A549 (cell line): Measurements from ENCODE around the gene UTS2R. TPM values are rescaled to one million over a fixed set of nuclear protein-coding genes. Genes with fewer than 3 reads are reported as not detected.

Source experiments
- ATAC-seq, 2 experiments: fragments of 200-7000 bp in 1 of 2; fragments of >200 bp in 1 of 2; cut with Nextera tagmentation in 1 of 2; cut with Tn5 transposase in 1 of 2; 3 replicates each; pipeline versions ENCODE4 v1.8.0 to v1.9.1; 2018 to 2020; ENCODE audit warnings: mild to moderate bottlenecking in 1 of 2, moderate library complexity in 1 of 2
- CTCF ChIA-PET: fragments of 300-600 bp; sonication (Branson Sonifier 250); formaldehyde crosslinking; extraction: SDS; loops from one replicate; lab custom pipeline; 2021; ENCODE audit warnings: antibody characterized with exemption, inconsistent platforms; lab: Yijun Ruan, JAX
- POLR2A ChIA-PET: fragments of 350-600 bp; formaldehyde crosslinking; extraction: SDS; loops from one replicate; lab custom pipeline; 2021; ENCODE audit warnings: antibody characterized with exemption, inconsistent platforms; lab: Yijun Ruan, JAX
- DNase-seq, 2 experiments: peaks; one replicate each; pipeline versions ENCODE4 v3.0.0 to v3.0.0-alpha.2; 2011 to 2016; ENCODE audit warnings: low read depth in 1 of 2, low spot score in 1 of 2
- FAIRE-seq: peaks from 2 replicates; lab custom pipeline; 2011; peaks lifted over from hg19 to GRCh38; lab: Jason Lieb, UNC
- H3K27ac ChIP-seq, 2 experiments: fragments of >200 bp; sonication (Bioruptor Twin); formaldehyde crosslinking; 3 replicates each; pipeline ENCODE4 v1.5.1; 2016 to 2017
- H3K4me1 ChIP-seq: fragments of >200 bp; sonication (Bioruptor Twin); formaldehyde crosslinking; 3 replicates; pipeline ENCODE4 v1.6.1; 2016
- H3K4me2 ChIP-seq: fragments of >200 bp; sonication (Bioruptor Twin); formaldehyde crosslinking; 3 replicates; pipeline ENCODE4 v1.6.1; 2016
- H3K4me3 ChIP-seq: fragments of >200 bp; sonication (Bioruptor Twin); formaldehyde crosslinking; 3 replicates; pipeline ENCODE4 v1.5.1; 2016
- H3K9me3 ChIP-seq: fragments of >200 bp; sonication (Bioruptor Twin); formaldehyde crosslinking; 3 replicates; pipeline ENCODE4 v1.6.1; 2016
- CBX2 ChIP-seq: fragments of 200-600 bp; sonication (generic); IDR thresholded peaks from 2 replicates; pipeline ENCODE4 v1.6.1; 2016; ENCODE audit warnings: low read depth, mild to moderate bottlenecking, borderline replicate concordance
- GATA3 ChIP-seq: IDR thresholded peaks from 2 replicates; pipeline ENCODE4 v1.6.1; 2012; ENCODE audit warnings: borderline replicate concordance
- KDM1A ChIP-seq: fragments of 200-600 bp; sonication (generic); IDR thresholded peaks from 2 replicates; pipeline ENCODE4 v1.6.1; 2016; ENCODE audit warnings: low read depth, mild to moderate bottlenecking
- NFE2L2 ChIP-seq: fragments of 150-350 bp; conservative IDR thresholded peaks from 2 replicates; pipeline ENCODE4 v1.6.1; 2014; ENCODE audit warnings: low read length
- NR3C1 ChIP-seq: fragments of >200 bp; sonication (Bioruptor Twin); formaldehyde crosslinking; IDR thresholded peaks from 3 replicates; pipeline ENCODE4 v1.6.1; 2017
- PHF8 ChIP-seq: fragments of 200-600 bp; sonication (generic); IDR thresholded peaks from 2 replicates; pipeline ENCODE4 v1.6.1; 2016; ENCODE audit warnings: low read depth, mild to moderate bottlenecking, antibody characterized with exemption, moderate library complexity, borderline replicate concordance
- RAD21 ChIP-seq, 2 experiments: fragments of >200 bp in 1 of 2; sonication (Bioruptor Twin) in 1 of 2; formaldehyde crosslinking in 1 of 2; IDR thresholded peaks in 1 of 2; conservative IDR thresholded peaks in 1 of 2; 2 replicates in 1 of 2; 3 replicates in 1 of 2; pipeline ENCODE4 v1.6.1; 2012 to 2018; ENCODE audit warnings: inconsistent platforms in 1 of 2
- TFCP2L1 ChIP-seq: fragments of 250-450 bp; sonication (Bioruptor Pico); IDR thresholded peaks from 2 replicates; pipeline ENCODE4 v1.5.0; 2021; ENCODE audit warnings: mild to moderate bottlenecking
- ZNF302 ChIP-seq: fragments of 250-450 bp; sonication (Bioruptor Pico); IDR thresholded peaks from 2 replicates; pipeline ENCODE4 v1.9.0; 2021; ENCODE audit warnings: inconsistent platforms, mild to moderate bottlenecking, moderate library complexity
- WGBS: methylation state at CpG from one replicate; pipeline ENCODE4 v1.1.6; 2017; ENCODE audit errors: missing lambda C conversion rate; 5-methylcytosine and 5-hydroxymethylcytosine counted together
- polyA plus RNA-seq, 4 experiments: library from polyadenylated mRNA; depleted of rRNA in 3 of 4; stranded (reverse); fragments of >200 nt; fragmentation: RNase III in 1 of 4; extraction: RNeasy Plus Mini Kit Qiagen cat#74134 plus additional on column Dnase treatment in 1 of 4; gene quantifications; 2 replicates in 3 of 4; 3 replicates in 1 of 4; pipeline ENCODE4 v1.2.3, GENCODE V29; 2011 to 2017
- TF ChIP-seq, protein P1 (sequence below): IDR thresholded peaks from 2 replicates; pipeline ENCODE4 v1.6.1; 2012
- TF ChIP-seq, protein P2 (sequence below): fragments of 450-650 bp; IDR thresholded peaks from 2 replicates; pipeline ENCODE4 v1.6.1; 2014; ENCODE audit warnings: antibody characterized with exemption
- TF ChIP-seq, protein P3 (sequence below): fragments of 150-350 bp; IDR thresholded peaks from 2 replicates; pipeline ENCODE4 v1.6.1; 2014; ENCODE audit warnings: low read depth, mild to moderate bottlenecking, low read length
- TF ChIP-seq, protein P4 (sequence below): fragments of >200 bp; sonication (Bioruptor Twin); formaldehyde crosslinking; IDR thresholded peaks from 3 replicates; pipeline ENCODE4 v1.5.1; 2016

The UTS2R gene
- polyA plus RNA-seq, 2 of the 4 experiments (the other 2 are of a cell fraction), result not detected

DNA sequence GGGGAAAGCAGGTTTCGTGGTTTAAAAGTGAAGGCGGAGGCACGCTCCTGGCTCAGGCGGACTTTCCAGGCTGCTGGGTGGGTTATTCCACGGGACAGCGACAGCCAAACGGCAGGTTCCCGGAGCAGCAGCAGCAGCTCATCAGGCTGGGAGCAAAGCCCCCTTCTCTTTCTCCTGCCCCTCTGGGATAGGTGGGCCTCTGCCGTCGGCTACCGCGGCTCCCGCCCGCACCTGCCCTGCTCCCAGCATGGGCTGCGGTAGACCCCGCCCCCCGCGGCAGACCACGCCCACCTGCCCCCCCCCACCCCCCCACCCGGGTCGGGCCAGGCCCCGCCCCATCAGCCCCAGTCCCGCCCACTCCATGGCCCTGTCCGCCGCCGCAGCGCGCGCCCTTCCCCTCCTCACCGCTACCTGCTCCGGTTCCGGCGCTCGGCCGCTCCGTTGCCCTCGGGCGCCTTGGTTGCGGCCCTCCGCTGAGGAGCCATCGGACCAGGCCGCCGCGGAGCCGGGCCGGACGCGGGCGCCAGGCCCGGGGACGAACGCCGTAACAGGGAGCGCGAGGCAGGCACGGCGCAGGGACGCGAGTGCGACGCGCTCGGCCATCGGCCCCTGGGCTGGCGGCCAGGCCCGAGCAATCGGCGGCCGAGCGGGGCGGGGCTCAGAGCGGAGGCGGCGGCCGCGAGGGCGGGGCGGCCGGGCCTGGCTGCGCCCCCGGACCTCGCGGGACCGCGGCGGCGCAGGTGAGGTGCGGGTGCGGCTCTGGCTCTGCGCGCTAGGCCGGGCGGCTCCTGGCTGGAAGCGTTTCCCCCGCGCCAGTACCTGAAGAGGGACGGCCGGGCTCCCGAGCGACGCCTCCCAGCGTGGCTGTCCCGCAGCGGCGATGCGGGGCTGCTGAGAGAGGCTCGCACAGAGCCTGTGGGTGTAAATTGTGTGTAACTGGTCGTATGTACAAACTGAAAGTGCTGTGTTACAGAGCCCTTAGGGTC lies 46.7 kb downstream of the UTS2R start, which contains the start of the genes HEXD and OGFOD3 (continued):
- TF ChIP-seq, protein P1, sequence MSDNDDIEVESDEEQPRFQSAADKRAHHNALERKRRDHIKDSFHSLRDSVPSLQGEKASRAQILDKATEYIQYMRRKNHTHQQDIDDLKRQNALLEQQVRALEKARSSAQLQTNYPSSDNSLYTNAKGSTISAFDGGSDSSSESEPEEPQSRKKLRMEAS, result peak; percentile 87
- no peak for TF ChIP-seq GATA3

DNA sequence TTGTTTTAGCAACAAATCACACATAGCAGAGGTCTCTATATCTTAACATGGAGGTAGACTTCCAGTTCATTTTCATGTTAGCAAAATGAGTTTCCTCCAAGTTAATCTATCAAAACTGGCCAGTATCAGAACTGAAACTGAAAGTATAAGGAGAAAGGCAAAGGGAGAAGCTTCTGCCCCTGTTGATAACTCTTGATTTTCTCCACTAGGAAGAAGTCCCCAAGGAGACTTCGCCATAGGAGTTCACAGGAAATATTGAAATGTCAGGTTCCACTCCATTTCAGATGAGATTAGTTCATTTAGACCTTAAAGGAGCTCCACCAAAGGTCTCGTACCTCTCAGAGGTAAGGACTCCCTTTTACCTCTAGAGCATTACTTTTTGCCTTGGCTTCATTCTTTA lies 48.0 kb downstream of the UTS2R start:
- FAIRE-seq, result no peak

DNA sequence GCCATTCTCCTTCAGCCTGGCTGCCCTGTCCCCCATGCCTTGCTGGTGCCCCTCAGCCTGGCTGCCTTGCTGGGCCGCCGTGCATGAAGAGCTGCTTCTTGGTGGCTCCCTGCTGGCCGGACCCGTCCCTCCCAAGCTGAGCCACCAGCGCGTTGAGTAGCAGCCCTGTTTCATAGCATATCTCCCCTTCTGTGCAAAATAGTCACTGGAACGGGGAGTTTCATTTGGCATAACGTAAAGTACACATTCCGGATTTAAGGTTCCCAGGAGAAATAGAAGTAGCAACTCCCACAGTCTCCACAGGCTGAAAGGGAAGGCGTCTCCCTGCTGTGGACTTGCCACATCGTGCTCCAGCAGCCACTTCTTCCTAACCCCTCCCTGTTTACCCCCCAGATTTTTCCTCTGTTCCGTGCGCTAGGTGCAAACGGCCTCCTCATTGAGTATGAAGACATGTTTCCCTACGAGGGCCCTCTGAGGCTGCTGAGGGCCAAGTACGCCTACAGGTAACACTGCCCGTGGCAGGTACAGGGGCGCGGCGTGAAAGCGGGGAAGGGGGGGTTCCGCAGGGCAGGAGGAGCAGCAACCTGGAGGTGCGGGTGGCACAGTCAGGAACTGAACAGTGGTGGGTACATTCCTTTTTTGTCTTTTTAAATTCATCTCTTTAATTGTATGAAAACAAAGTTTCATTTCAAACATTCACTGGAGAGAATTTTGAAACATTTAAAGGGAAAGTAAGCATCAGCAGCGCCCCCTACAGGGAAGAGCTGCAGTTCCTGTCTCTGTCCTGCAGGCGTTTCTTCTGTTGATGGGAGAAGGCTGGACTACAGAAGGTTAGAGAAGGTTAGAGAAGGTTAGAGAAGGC lies 52.7 kb downstream of the UTS2R start:
- no peak overlapping the region for H3K4me2 ChIP-seq
- H3K9me3 ChIP-seq, result peaks cover 14% of the 10 kb centered on the region
- CTCF ChIA-PET, result interaction anchor here (1.4 to 3.9 kb wide), 3 partner anchors 11 to 72 kb away, joined by 5 to 21 read pairs (median 5); no protein-coding TSS in a partner anchor
- FAIRE-seq, result no peak
- WGBS, result 86% methylated on average over 25 of the region's 25 CpGs
- no peak overlapping the region for H3K4me3 ChIP-seq
- no peak for TF ChIP-seq PHF8
- TF ChIP-seq, protein P2, sequence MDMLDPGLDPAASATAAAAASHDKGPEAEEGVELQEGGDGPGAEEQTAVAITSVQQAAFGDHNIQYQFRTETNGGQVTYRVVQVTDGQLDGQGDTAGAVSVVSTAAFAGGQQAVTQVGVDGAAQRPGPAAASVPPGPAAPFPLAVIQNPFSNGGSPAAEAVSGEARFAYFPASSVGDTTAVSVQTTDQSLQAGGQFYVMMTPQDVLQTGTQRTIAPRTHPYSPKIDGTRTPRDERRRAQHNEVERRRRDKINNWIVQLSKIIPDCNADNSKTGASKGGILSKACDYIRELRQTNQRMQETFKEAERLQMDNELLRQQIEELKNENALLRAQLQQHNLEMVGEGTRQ, result no peak
- TF ChIP-seq, protein P3, sequence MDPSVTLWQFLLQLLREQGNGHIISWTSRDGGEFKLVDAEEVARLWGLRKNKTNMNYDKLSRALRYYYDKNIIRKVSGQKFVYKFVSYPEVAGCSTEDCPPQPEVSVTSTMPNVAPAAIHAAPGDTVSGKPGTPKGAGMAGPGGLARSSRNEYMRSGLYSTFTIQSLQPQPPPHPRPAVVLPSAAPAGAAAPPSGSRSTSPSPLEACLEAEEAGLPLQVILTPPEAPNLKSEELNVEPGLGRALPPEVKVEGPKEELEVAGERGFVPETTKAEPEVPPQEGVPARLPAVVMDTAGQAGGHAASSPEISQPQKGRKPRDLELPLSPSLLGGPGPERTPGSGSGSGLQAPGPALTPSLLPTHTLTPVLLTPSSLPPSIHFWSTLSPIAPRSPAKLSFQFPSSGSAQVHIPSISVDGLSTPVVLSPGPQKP, result no peak
- TF ChIP-seq TFCP2L1 (CRISPR knock-in tag), result no peak
- TF ChIP-seq, protein P4, sequence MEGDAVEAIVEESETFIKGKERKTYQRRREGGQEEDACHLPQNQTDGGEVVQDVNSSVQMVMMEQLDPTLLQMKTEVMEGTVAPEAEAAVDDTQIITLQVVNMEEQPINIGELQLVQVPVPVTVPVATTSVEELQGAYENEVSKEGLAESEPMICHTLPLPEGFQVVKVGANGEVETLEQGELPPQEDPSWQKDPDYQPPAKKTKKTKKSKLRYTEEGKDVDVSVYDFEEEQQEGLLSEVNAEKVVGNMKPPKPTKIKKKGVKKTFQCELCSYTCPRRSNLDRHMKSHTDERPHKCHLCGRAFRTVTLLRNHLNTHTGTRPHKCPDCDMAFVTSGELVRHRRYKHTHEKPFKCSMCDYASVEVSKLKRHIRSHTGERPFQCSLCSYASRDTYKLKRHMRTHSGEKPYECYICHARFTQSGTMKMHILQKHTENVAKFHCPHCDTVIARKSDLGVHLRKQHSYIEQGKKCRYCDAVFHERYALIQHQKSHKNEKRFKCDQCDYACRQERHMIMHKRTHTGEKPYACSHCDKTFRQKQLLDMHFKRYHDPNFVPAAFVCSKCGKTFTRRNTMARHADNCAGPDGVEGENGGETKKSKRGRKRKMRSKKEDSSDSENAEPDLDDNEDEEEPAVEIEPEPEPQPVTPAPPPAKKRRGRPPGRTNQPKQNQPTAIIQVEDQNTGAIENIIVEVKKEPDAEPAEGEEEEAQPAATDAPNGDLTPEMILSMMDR, result peak; percentile 44; the same call in 2 of the 3 replicates
- TF ChIP-seq, protein P1, result no peak
- no peak for TF ChIP-seq NFE2L2
- 0 out of 5 replicates have a peak, but pooled peaks of 1 of the 2 experiments have one; percentile 12 for TF ChIP-seq RAD21 (conservative IDR thresholded peaks at IDR 0.05 in 1 of 2, IDR thresholded peaks at IDR 0.05 in 1 of 2)
- TF ChIP-seq KDM1A, result no peak
- TF ChIP-seq ZNF302, result no peak
- peak in 1 of 2 experiments; percentile 60; a peak in 3 of 6 replicates for ATAC-seq
- peak in 1 of 2 experiments; percentile 60 for DNase-seq
- POLR2A ChIA-PET, result no interaction called here
- no peak overlapping the region for H3K27ac ChIP-seq
- H3K4me1 ChIP-seq, result peaks cover 3% of the 10 kb centered on the region; the same call in 2 of the 3 replicates

More for the DNA sequence above, 48.0 kb downstream of the UTS2R start:
- DNase-seq, result no peak
- TF ChIP-seq CBX2 (no peak), NR3C1 (no peak), RAD21 (conservative IDR thresholded peaks at IDR 0.05 in 1 of 2, IDR thresholded peaks at IDR 0.05 in 1 of 2) (no peak)
- ChIA-PET CTCF (interaction anchor here (0.7 to 3.4 kb wide), 8 partner anchors 11 to 214 kb away, joined by 3 to 15 read pairs (median 4); no protein-coding TSS in a partner anchor), POLR2A (no interaction called here)
- 91% methylated on average over 2 of the region's 2 CpGs for WGBS
- Histone ChIP-seq H3K4me1 (peaks cover 11% of the 10 kb centered on the region; the same call in 2 of the 3 replicates), H3K4me2 (peak overlapping the region; percentile 99), H3K4me3 (no peak overlapping the region), H3K9me3 (peaks cover 14% of the 10 kb centered on the region), H3K27ac (no peak overlapping the region)
- no peak for ATAC-seq
